B cell (primary cell): ENCODE results near the gene PTPRM. TPM values are rescaled to one million over a fixed set of nuclear protein-coding genes. Genes with fewer than 3 reads are reported as not detected.

Experiments
- ATAC-seq: fragments of 200-7000 bp; cut with Tn5 transposase; one replicate; pipeline ENCODE4 v1.10.0; 2021; ENCODE audit warnings: low read depth, mild to moderate bottlenecking, moderate number of reproducible peaks, moderate library complexity
- CTCF ChIA-PET: fragments of 350-600 bp; sonication (Branson Sonifier 250); formaldehyde crosslinking; loops from one replicate; lab custom pipeline; 2021; ENCODE audit warnings: antibody characterized with exemption, inconsistent platforms; lab: Charles Lee
- POLR2A ChIA-PET: fragments of 350-600 bp; sonication (Branson Sonifier 250); formaldehyde crosslinking; loops from one replicate; lab custom pipeline; 2021; ENCODE audit warnings: antibody characterized with exemption; lab: Charles Lee
- DNase-seq: peaks from one replicate; pipeline ENCODE4 v3.0.0; 2013
- H2AFZ ChIP-seq: 2 replicates; pipeline ENCODE4 v1.6.1; 2012; ENCODE audit warnings: mild to moderate bottlenecking, low read depth, low read length; ENCODE audit not compliant: insufficient read depth, poor library complexity, severe bottlenecking
- H3K27ac ChIP-seq, 2 donors: 1 replicate in 1 of 2; 2 replicates in 1 of 2; pipeline ENCODE4 v1.5.1; 2012 to 2013; ENCODE audit warnings: low read length in 2 of 2, mild to moderate bottlenecking in 2 of 2, moderate library complexity in 1 of 2
- H3K27me3 ChIP-seq, 4 experiments: fragments of 200-600 bp in 1 of 4; sonication (generic) in 1 of 4; replicated peaks in 1 of 4; 1 replicate in 2 of 4; 2 replicates in 2 of 4; pipeline versions ENCODE4 v1.6.1 to v1.7.0; 2013 to 2016; ENCODE audit warnings: low read length in 3 of 4, mild to moderate bottlenecking in 2 of 4, mixed read lengths in 1 of 4, moderate library complexity in 1 of 4; ENCODE audit not compliant: insufficient read depth in 4 of 4, control insufficient read depth in 3 of 4; ENCODE audit errors: control extremely low read depth in 1 of 4
- H3K36me3 ChIP-seq, 2 experiments: replicated peaks in 1 of 2; 1 replicate in 1 of 2; 2 replicates in 1 of 2; pipeline versions ENCODE4 v1.6.1 to v1.7.1; 2013; ENCODE audit warnings: low read length in 1 of 2; ENCODE audit not compliant: insufficient read depth in 2 of 2, control insufficient read depth in 1 of 2; ENCODE audit errors: control extremely low read depth in 1 of 2, extremely low read depth in 1 of 2
- H3K4me1 ChIP-seq, 2 donors: fragments of 200-600 bp in 1 of 2; sonication (generic) in 1 of 2; 1 replicate in 1 of 2; 2 replicates in 1 of 2; pipeline versions ENCODE4 v1.5.1 to v1.6.1; 2013 to 2017; ENCODE audit warnings: low read length in 2 of 2; ENCODE audit not compliant: control insufficient read depth in 2 of 2, insufficient read depth in 2 of 2
- H3K4me2 ChIP-seq: replicated peaks from 2 replicates; pipeline ENCODE3; 2012; ENCODE audit warnings: mild to moderate bottlenecking, low read depth, low read length; ENCODE audit not compliant: poor library complexity, severe bottlenecking
- H3K4me3 ChIP-seq, 5 experiments: fragments of 200-600 bp in 1 of 5; sonication (generic) in 1 of 5; 1 replicate in 3 of 5; 2 replicates in 2 of 5; pipeline versions ENCODE4 v1.5.1 to v1.7.0; 2011 to 2016; ENCODE audit warnings: low read length in 4 of 5, mild to moderate bottlenecking in 4 of 5, low read depth in 2 of 5, control low read depth in 1 of 5, moderate library complexity in 1 of 5; ENCODE audit not compliant: insufficient read depth in 1 of 5; ENCODE audit errors: control extremely low read depth in 1 of 5, extremely low read depth in 1 of 5
- H3K79me2 ChIP-seq: fragments of 200-600 bp; sonication (generic); one replicate; pipeline ENCODE4 v1.6.0; 2016; ENCODE audit warnings: low read length; ENCODE audit not compliant: control insufficient read depth, insufficient read depth
- H3K9ac ChIP-seq: fragments of 200-600 bp; sonication (generic); 2 replicates; pipeline ENCODE4 v1.6.1; 2017; ENCODE audit warnings: mild to moderate bottlenecking, low read length, moderate library complexity
- H3K9me3 ChIP-seq, 3 donors: one replicate each; pipeline versions ENCODE4 v1.6.1 to v1.7.1; 2013; ENCODE audit warnings: low read length in 2 of 3; ENCODE audit not compliant: control insufficient read depth in 2 of 3, insufficient read depth in 1 of 3; ENCODE audit errors: control extremely low read depth in 1 of 3
- H4K20me1 ChIP-seq: 2 replicates; pipeline ENCODE4 v1.6.0; 2012; ENCODE audit warnings: mild to moderate bottlenecking, low read length; ENCODE audit not compliant: insufficient read depth, control insufficient read depth, poor library complexity, severe bottlenecking
- H3K27ac Mint-ChIP-seq: one replicate; pipeline ENCODE4 v1.8.0; 2021; ENCODE audit warnings: mixed read lengths
- H3K27me3 Mint-ChIP-seq: one replicate; pipeline ENCODE4 v1.8.0; 2021; ENCODE audit warnings: mixed read lengths
- H3K4me1 Mint-ChIP-seq: one replicate; pipeline ENCODE4 v1.8.0; 2021; ENCODE audit warnings: mixed read lengths
- H3K4me3 Mint-ChIP-seq: one replicate; pipeline ENCODE4 v1.8.0; 2021; ENCODE audit warnings: mixed read lengths
- H3K9me3 Mint-ChIP-seq: one replicate; pipeline ENCODE4 v1.8.0; 2022; ENCODE audit warnings: mixed read lengths; ENCODE audit not compliant: insufficient read depth
- EZH2 ChIP-seq: IDR thresholded peaks from 2 replicates; pipeline ENCODE4 v1.6.1; 2012; ENCODE audit warnings: borderline replicate concordance, low read depth, mild to moderate bottlenecking, moderate library complexity, low read length; ENCODE audit not compliant: insufficient read depth, poor library complexity, severe bottlenecking
- WGBS: methylation state at CpG from one replicate; pipeline ENCODE4 v1.1.5; 2013; ENCODE audit warnings: missing lambda C conversion rate; ENCODE audit not compliant: insufficient coverage; 5-methylcytosine and 5-hydroxymethylcytosine counted together
- intact Hi-C: fragments of 100-400 bp; cut with micrococcal nuclease; formaldehyde crosslinking; loops from one replicate; pipeline ENCODE4 v1.10.0; 2022
- polyA plus RNA-seq: library from polyadenylated mRNA; depleted of rRNA; stranded (reverse); fragments of >200 nt; gene quantifications from 2 replicates; pipeline ENCODE4 v1.2.3, GENCODE V29; 2012
- total RNA-seq, 2 donors: library from RNA; stranded (reverse); fragments of 120-200 nt in 1 of 2; gene quantifications; 1 replicate in 1 of 2; 2 replicates in 1 of 2; pipeline versions ENCODE4 v1.2.3 to v1.2.4, GENCODE V29; 2013 to 2022
- TF ChIP-seq, protein P1 (sequence below): fragments of 200-600 bp; IDR thresholded peaks from one replicate; pipeline ENCODE4 v1.8.0; 2022; ENCODE audit warnings: antibody characterized with exemption, mild to moderate bottlenecking

The PTPRM gene
- total and polyA plus RNA-seq, 2 donors (not counting 1 experiment from before 2014, with no cell fraction given): 0.20 to 0.89 TPM

DNA sequence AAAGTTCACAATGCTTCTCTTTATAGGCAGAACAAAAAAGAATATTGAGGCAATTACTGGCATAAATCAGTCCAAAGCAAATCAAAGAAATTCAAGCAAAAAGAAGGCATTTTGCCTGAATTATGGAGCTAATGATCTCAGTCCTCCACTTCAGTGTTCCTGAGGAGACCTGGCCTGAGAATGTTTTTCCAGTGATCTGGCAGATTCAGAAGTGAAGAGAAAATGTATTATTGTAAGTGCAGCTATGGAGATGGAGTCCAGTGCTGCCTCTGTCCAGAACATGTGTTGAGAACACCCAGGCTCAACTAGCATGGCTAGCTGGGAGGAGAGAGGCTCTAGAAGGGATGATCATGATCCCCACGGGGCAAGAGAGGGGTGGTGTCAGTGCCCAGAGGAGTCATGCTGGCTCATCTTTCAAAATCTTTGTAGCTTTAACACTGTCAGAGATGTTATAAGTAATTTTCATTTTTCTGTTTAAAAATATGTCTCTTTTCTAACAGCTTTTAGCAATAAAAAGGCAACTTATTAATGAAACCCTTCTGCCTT, 675.1 kb downstream of the PTPRM start:
- no peak overlapping the region for H3K4me2 ChIP-seq
- POLR2A ChIA-PET: no interaction called here
- Mint-ChIP-seq H3K4me3 (no peak overlapping the region), H3K27ac (no peak overlapping the region), H3K27me3 (no peaks in the 10 kb centered on the region), H3K4me1 (no peaks in the 10 kb centered on the region), H3K9me3 (no peaks in the 10 kb centered on the region)
- ATAC-seq: no peak
- H3K4me3 ChIP-seq: no peak overlapping the region
- no peak overlapping the region for H3K9ac ChIP-seq
- no peak for DNase-seq
- no peaks in the 10 kb centered on the region for H3K9me3 ChIP-seq
- 60% methylated on average over 1 of the region's 1 CpG for WGBS
- H4K20me1 ChIP-seq: no peaks in the 10 kb centered on the region
- H2AFZ ChIP-seq: no peak overlapping the region
- no peaks in the 10 kb centered on the region for H3K4me1 ChIP-seq
- H3K36me3 ChIP-seq: no peaks in the 10 kb centered on the region
- TF ChIP-seq EZH2: no peak
- TF ChIP-seq, protein P1, sequence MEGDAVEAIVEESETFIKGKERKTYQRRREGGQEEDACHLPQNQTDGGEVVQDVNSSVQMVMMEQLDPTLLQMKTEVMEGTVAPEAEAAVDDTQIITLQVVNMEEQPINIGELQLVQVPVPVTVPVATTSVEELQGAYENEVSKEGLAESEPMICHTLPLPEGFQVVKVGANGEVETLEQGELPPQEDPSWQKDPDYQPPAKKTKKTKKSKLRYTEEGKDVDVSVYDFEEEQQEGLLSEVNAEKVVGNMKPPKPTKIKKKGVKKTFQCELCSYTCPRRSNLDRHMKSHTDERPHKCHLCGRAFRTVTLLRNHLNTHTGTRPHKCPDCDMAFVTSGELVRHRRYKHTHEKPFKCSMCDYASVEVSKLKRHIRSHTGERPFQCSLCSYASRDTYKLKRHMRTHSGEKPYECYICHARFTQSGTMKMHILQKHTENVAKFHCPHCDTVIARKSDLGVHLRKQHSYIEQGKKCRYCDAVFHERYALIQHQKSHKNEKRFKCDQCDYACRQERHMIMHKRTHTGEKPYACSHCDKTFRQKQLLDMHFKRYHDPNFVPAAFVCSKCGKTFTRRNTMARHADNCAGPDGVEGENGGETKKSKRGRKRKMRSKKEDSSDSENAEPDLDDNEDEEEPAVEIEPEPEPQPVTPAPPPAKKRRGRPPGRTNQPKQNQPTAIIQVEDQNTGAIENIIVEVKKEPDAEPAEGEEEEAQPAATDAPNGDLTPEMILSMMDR: no peak
- H3K27ac ChIP-seq: no peak overlapping the region
- intact Hi-C loops: no loop called here
- H3K79me2 ChIP-seq: no peaks in the 10 kb centered on the region
- CTCF ChIA-PET: no interaction called here
- peaks cover 0 to 3% (median 0%) of the 10 kb centered on the region in 4 experiments for H3K27me3 ChIP-seq

DNA sequence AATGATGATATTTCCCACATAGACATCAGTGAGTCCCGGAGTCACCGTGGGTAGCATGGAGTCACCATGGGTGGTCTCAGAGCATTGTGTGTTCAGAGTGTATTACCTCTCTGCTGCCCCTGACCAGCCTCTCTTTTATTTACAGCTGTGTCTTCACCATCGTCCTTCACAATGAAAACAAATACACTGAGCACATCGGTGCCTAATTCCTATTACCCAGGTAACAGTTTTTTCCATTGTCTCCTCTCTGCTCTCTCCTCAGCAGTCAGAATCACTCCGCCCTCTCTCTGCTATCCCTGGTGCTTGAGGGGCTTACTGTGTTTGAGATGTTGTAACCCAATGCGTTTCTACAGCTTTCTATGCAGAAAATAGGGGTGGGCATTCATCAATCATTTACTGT, 680.6 kb downstream of the PTPRM start:
- DNase-seq (no peak), ATAC-seq (no peak)
- no peak for TF ChIP-seq EZH2
- TF ChIP-seq, protein P1: no peak
- H3K4me3 Mint-ChIP-seq: no peak overlapping the region
- no peaks in the 10 kb centered on the region for H3K9me3 Mint-ChIP-seq
- H3K9me3 ChIP-seq: no peaks in the 10 kb centered on the region
- H4K20me1 ChIP-seq: no peaks in the 10 kb centered on the region
- H3K79me2 ChIP-seq: no peaks in the 10 kb centered on the region
- H3K4me3 ChIP-seq: no peak overlapping the region
- no peak overlapping the region for H3K27ac Mint-ChIP-seq
- ChIA-PET CTCF (no interaction called here), POLR2A (no interaction called here)
- no peaks in the 10 kb centered on the region for H3K27me3 ChIP-seq
- H3K27ac ChIP-seq: no peak overlapping the region
- intact Hi-C loops: no loop called here
- WGBS: 85% methylated on average over 4 of the region's 6 CpGs
- H2AFZ ChIP-seq: no peak overlapping the region
- no peaks in the 10 kb centered on the region for H3K4me1 ChIP-seq
- no peak overlapping the region for H3K4me2 ChIP-seq
- H3K36me3 ChIP-seq: no peaks in the 10 kb centered on the region
- no peaks in the 10 kb centered on the region for H3K27me3 Mint-ChIP-seq
- H3K9ac ChIP-seq: no peak overlapping the region
- no peaks in the 10 kb centered on the region for H3K4me1 Mint-ChIP-seq
